OCI-LY1 (cell line): Measurements from ENCODE around the gene MAN1A2.

Source experiments
- H2AFZ ChIP-seq: fragments of 200-600 bp; sonication (generic), shearing (Covaris generic); 2 replicates; pipeline ENCODE4 v1.6.0; 2014; ENCODE audit warnings: antibody characterized with exemption, mild to moderate bottlenecking, low read length
- H3F3A ChIP-seq: fragments of 200-600 bp; sonication (generic), shearing (Covaris generic); 2 replicates; pipeline ENCODE4 v1.6.0; 2014; ENCODE audit warnings: mild to moderate bottlenecking, antibody characterized with exemption, low read length, moderate library complexity; ENCODE audit not compliant: insufficient read depth
- H3K27ac ChIP-seq: fragments of 200-600 bp; sonication (generic); 2 replicates; pipeline ENCODE4 v1.5.1; 2014; ENCODE audit warnings: low read length, mixed run types, mild to moderate bottlenecking, low read depth; ENCODE audit not compliant: poor library complexity, severe bottlenecking
- H3K27me3 ChIP-seq: fragments of 200-600 bp; sonication (generic); 2 replicates; pipeline ENCODE4 v1.6.0; 2014; ENCODE audit warnings: antibody characterized with exemption, mild to moderate bottlenecking, low read length, moderate library complexity; ENCODE audit not compliant: insufficient read depth
- H3K36me3 ChIP-seq: fragments of 200-600 bp; sonication (generic); 2 replicates; pipeline ENCODE4 v1.6.1; 2014; ENCODE audit warnings: mild to moderate bottlenecking, antibody characterized with exemption, low read length, moderate library complexity, mixed read lengths; ENCODE audit not compliant: insufficient read depth
- H3K4me1 ChIP-seq: fragments of 200-600 bp; sonication (generic); 2 replicates; pipeline ENCODE4 v1.5.1; 2014; ENCODE audit warnings: mild to moderate bottlenecking, low read length, moderate library complexity; ENCODE audit not compliant: insufficient read depth, severe bottlenecking
- H3K4me2 ChIP-seq: fragments of 200-600 bp; sonication (generic), shearing (Covaris generic); 2 replicates; pipeline ENCODE4 v1.6.1; 2014; ENCODE audit warnings: low read length
- H3K4me3 ChIP-seq: fragments of 200-600 bp; sonication (generic); 2 replicates; pipeline ENCODE4 v1.5.1; 2014; ENCODE audit warnings: low read length, low read depth, mild to moderate bottlenecking, mixed read lengths; ENCODE audit not compliant: poor library complexity, severe bottlenecking
- H3K79me2 ChIP-seq: fragments of 200-600 bp; shearing (Covaris generic); 2 replicates; pipeline ENCODE4 v1.6.1; 2016; ENCODE audit warnings: mixed run types, low read length, mixed read lengths; ENCODE audit not compliant: insufficient read depth
- H3K9ac ChIP-seq: fragments of 200-600 bp; sonication (generic), shearing (Covaris generic); 2 replicates; pipeline ENCODE4 v1.6.1; 2014; ENCODE audit warnings: mild to moderate bottlenecking, low read length, mixed read lengths
- H3K9me2 ChIP-seq: fragments of 200-600 bp; sonication (generic), shearing (Covaris generic); 2 replicates; pipeline ENCODE4 v1.6.1; 2014; ENCODE audit warnings: low read depth, mild to moderate bottlenecking, low read length, mixed read lengths
- H3K9me3 ChIP-seq: fragments of 200-600 bp; shearing (Covaris generic); 2 replicates; pipeline ENCODE4 v1.6.1; 2014; ENCODE audit warnings: low read length, mixed read lengths
- H4K20me1 ChIP-seq: fragments of 200-600 bp; sonication (generic), shearing (Covaris generic); 2 replicates; pipeline ENCODE4 v1.6.0; 2016; ENCODE audit warnings: mild to moderate bottlenecking, low read length; ENCODE audit not compliant: insufficient read depth
- CTCF ChIP-seq: fragments of 200-600 bp; sonication (generic), shearing (Covaris generic); IDR thresholded peaks from 2 replicates; pipeline ENCODE4 v1.5.1; 2017; ENCODE audit warnings: mild to moderate bottlenecking, antibody characterized with exemption, low read length, moderate library complexity, mixed read lengths
- EZH2 ChIP-seq: fragments of 200-600 bp; sonication (generic), shearing (Covaris generic); IDR thresholded peaks from 2 replicates; pipeline ENCODE4 v1.8.0; 2017; ENCODE audit warnings: borderline replicate concordance, mixed run types, mild to moderate bottlenecking, antibody characterized with exemption, low read length, moderate library complexity, mixed read lengths

MAN1A2 gene

DNA sequence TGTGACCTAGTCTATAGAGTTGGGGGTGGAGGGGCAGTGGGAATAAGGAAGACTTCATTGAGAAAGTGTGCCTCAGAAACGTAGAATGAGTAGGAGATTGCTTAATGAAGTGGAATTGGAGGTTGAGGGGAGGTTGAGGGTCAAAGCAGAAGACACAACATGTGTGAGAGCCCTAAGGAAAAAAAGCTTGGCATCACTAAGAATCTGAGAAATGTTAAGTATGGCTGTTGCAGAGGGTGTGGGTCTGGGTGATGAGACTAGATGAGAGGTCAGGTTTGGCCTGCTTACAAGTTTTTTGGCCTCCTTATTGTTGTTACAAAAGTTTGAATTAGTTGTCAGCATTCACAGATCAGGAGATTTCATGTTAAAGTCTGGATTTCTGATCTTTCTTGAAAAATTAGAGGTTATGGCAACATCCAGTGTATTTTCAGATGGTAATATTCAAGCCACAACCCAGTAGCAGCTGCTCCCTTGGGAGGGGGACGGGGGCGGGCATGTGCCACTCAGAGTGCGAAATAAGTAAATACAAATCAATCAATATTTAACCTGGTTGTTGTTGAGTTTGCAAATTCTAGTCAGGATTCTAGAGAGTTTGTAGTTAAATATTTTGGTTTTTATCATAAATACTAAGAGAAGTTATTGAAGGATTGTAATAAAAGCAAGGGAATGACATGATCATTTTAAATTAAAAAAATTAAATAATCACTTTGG is 4.3 kb downstream of the MAN1A2 start:
- peak overlapping the region; percentile 89 for H3K4me3 ChIP-seq
- no peaks in the 10 kb centered on the region for H3F3A ChIP-seq
- peaks cover 87% of the 10 kb centered on the region for H3K79me2 ChIP-seq
- no peak overlapping the region for H3K9ac ChIP-seq
- H3K36me3 ChIP-seq = no peaks in the 10 kb centered on the region; the same call in 1 of the 2 replicates
- H3K4me1 ChIP-seq = peaks cover 35% of the 10 kb centered on the region
- peak overlapping the region; percentile 71 for H3K4me2 ChIP-seq
- no peaks in the 10 kb centered on the region for H3K9me2 ChIP-seq
- H3K9me3 ChIP-seq = no peaks in the 10 kb centered on the region
- H3K27me3 ChIP-seq = no peaks in the 10 kb centered on the region
- H3K27ac ChIP-seq = no peak overlapping the region
- TF ChIP-seq EZH2 = no peak
- TF ChIP-seq CTCF = no peak
- no peaks in the 10 kb centered on the region for H4K20me1 ChIP-seq
- no peak overlapping the region for H2AFZ ChIP-seq

DNA sequence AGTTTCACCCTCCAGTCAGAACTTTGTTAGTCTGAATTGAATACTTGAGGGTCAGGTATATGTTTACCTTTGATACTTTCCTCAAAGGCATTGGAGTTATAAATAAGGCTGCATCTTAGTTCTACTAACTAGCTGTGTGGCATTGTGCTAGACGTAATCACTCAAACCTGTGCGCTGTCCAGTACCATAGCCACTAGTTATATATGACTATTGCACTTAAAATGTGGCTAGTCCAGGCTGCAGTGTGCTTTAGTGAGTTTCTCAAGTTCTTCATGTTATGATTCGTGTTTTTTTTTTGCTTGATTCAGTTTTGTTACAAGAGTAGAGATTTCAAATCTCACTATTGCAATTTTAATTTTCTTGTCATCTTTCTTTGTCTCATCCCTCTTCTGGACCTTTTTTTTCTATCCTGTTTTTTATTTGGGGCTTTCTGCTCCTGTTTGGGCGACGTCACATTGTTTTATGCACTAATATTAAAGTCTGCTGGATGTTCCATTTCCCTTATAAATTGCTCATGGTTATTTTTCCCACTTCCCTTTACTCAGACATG is 5.7 kb downstream of the MAN1A2 start:
- Histone ChIP-seq H2AFZ (no peak overlapping the region), H3K4me1 (peaks cover 35% of the 10 kb centered on the region), H3K4me3 (no peak overlapping the region), H3K9me3 (no peaks in the 10 kb centered on the region), H3K27ac (no peak overlapping the region), H4K20me1 (no peaks in the 10 kb centered on the region), H3K9me2 (no peaks in the 10 kb centered on the region), H3K9ac (no peak overlapping the region), H3K36me3 (no peaks in the 10 kb centered on the region; the same call in 1 of the 2 replicates), H3F3A (no peaks in the 10 kb centered on the region), H3K27me3 (no peaks in the 10 kb centered on the region), H3K4me2 (no peak overlapping the region), H3K79me2 (peaks cover 98% of the 10 kb centered on the region)
- TF ChIP-seq CTCF (no peak), EZH2 (no peak)

DNA sequence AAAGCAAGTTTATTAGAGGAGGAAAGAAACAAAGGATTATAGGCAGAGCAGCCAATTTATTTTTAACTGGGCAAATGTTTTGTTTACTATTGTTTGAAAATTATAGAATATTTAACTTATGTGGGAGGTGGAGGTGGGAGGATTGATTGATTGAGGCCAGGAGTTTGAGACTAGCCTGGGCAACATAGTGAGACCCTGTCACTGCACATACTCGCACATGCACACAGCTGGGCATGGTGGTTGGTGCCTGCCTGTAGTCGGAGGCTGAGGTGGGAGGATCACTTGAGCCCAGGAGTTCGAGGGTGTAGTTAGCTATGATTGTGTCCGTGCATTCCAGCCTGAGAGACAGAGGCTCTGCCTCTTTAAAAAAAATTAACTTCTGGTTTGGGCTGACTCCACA is 6.7 kb downstream of the MAN1A2 start:
- Histone ChIP-seq H3K27ac (no peak overlapping the region), H3K27me3 (no peaks in the 10 kb centered on the region), H3K36me3 (no peaks in the 10 kb centered on the region; the same call in 1 of the 2 replicates), H3K9ac (no peak overlapping the region), H3K9me2 (no peaks in the 10 kb centered on the region), H3K79me2 (peaks cover 98% of the 10 kb centered on the region), H3K4me2 (no peak overlapping the region), H3K4me3 (no peak overlapping the region), H4K20me1 (no peaks in the 10 kb centered on the region), H3K4me1 (peaks cover 35% of the 10 kb centered on the region), H2AFZ (no peak overlapping the region), H3F3A (no peaks in the 10 kb centered on the region), H3K9me3 (0 out of 2 replicates have a peak, but pooled peaks cover 3% of the 10 kb centered on the region)
- TF ChIP-seq EZH2 = no peak
- no peak for TF ChIP-seq CTCF
